ENCODE data around the gene BCL11B.

The BCL11B gene

GRCh38 chr14:99143126-99143525 is 128.9 kb downstream of the BCL11B start:
- no peak for TF ChIP-seq FOXM1 (IDR thresholded peaks at IDR 0.05; ENCODE audit: borderline replicate concordance, low read depth)
- no peak for TF ChIP-seq REST (IDR thresholded peaks at IDR 0.05; ENCODE audit: low read depth)

GRCh38 chr14:99141236-99141635 is 130.8 kb downstream of the BCL11B start:
- TF ChIP-seq FOXM1 (IDR thresholded peaks at IDR 0.05; ENCODE audit: borderline replicate concordance, low read depth) = no peak
- no peak for TF ChIP-seq USF1 (IDR thresholded peaks at IDR 0.05)
- no peak for TF ChIP-seq ZBTB7A (IDR thresholded peaks at IDR 0.05; ENCODE audit: low read depth)
- TF ChIP-seq REST (IDR thresholded peaks at IDR 0.05; ENCODE audit: low read depth) = no peak
- TF ChIP-seq TAF1 (IDR thresholded peaks at IDR 0.05; ENCODE audit: low read depth) = no peak
- no peak for TF ChIP-seq TCF12 (IDR thresholded peaks at IDR 0.05; ENCODE audit: low read depth)
- TF ChIP-seq EP300 (IDR thresholded peaks at IDR 0.05; ENCODE audit: borderline replicate concordance) = no peak
- no peak for TF ChIP-seq MAX (IDR thresholded peaks at IDR 0.05)
- TF ChIP-seq TEAD4 (IDR thresholded peaks at IDR 0.05) = no peak
- TF ChIP-seq CREB1 (IDR thresholded peaks at IDR 0.05; ENCODE audit: low read depth) = no peak
- TF ChIP-seq RAD21 (IDR thresholded peaks at IDR 0.05; ENCODE audit: low read depth) = no peak
- TF ChIP-seq NFIC (IDR thresholded peaks at IDR 0.05) = no peak
- no peak for TF ChIP-seq CEBPB (IDR thresholded peaks at IDR 0.05)
- TF ChIP-seq YY1 (IDR thresholded peaks at IDR 0.05; ENCODE audit: low read depth) = no peak
- TF ChIP-seq EGR1 (IDR thresholded peaks at IDR 0.05) = no peak

- TF ChIP-seq TCF12 (IDR thresholded peaks at IDR 0.05; ENCODE audit: low read depth) = no peak
- TF ChIP-seq CREB1 (IDR thresholded peaks at IDR 0.05; ENCODE audit: low read depth) = no peak
- no peak for TF ChIP-seq EGR1 (IDR thresholded peaks at IDR 0.05)
- no peak for TF ChIP-seq REST (IDR thresholded peaks at IDR 0.05; ENCODE audit: low read depth)
- no peak for TF ChIP-seq ZBTB7A (IDR thresholded peaks at IDR 0.05; ENCODE audit: low read depth)
- TF ChIP-seq EP300 (IDR thresholded peaks at IDR 0.05; ENCODE audit: borderline replicate concordance) = no peak
- no peak for TF ChIP-seq CEBPB (IDR thresholded peaks at IDR 0.05)
- no peak for TF ChIP-seq TEAD4 (IDR thresholded peaks at IDR 0.05)
- no peak for TF ChIP-seq TAF1 (IDR thresholded peaks at IDR 0.05; ENCODE audit: low read depth)
- no peak for TF ChIP-seq MAX (IDR thresholded peaks at IDR 0.05)
- TF ChIP-seq USF1 (IDR thresholded peaks at IDR 0.05) = no peak
- TF ChIP-seq YY1 (IDR thresholded peaks at IDR 0.05; ENCODE audit: low read depth) = no peak
- TF ChIP-seq FOXM1 (IDR thresholded peaks at IDR 0.05; ENCODE audit: borderline replicate concordance, low read depth) = no peak
- TF ChIP-seq NFIC (IDR thresholded peaks at IDR 0.05) = no peak
- TF ChIP-seq RAD21 (IDR thresholded peaks at IDR 0.05; ENCODE audit: low read depth) = no peak
These were observed 132.8 kb downstream of the BCL11B start for GRCh38 chr14:99138999-99139865.

GRCh38 chr14:99137913-99138571 is 134.0 kb downstream of the BCL11B start:
- TF ChIP-seq USF1 (IDR thresholded peaks at IDR 0.05) = peak; percentile 85
- TF ChIP-seq TCF12 (IDR thresholded peaks at IDR 0.05; ENCODE audit: low read depth) = no peak

All from Ishikawa (cell line).